Activated naive CD4-positive, alpha-beta T cell treated with anti-CD3 and anti-CD28 coated beads for 36 hours (primary cell): ENCODE measurements around the gene LHX6. TPM values are rescaled to one million over a fixed set of nuclear protein-coding genes. Genes with fewer than 3 reads are reported as not detected.

Source experiments
- CTCF ChIA-PET: fragments of 350-600 bp; sonication (Branson Sonifier 250); formaldehyde crosslinking; loops from one replicate; lab custom pipeline; 2021; ENCODE audit warnings: antibody characterized with exemption; lab: Charles Lee
- DNase-seq: peaks from one replicate; pipeline ENCODE4 v3.0.0-alpha.2; 2020
- H3K27ac Mint-ChIP-seq: one replicate; pipeline ENCODE4 v1.8.0; 2021; ENCODE audit warnings: mild to moderate bottlenecking, mixed read lengths
- H3K27me3 Mint-ChIP-seq: one replicate; pipeline ENCODE4 v1.8.0; 2021; ENCODE audit warnings: low read depth, mixed read lengths
- H3K36me3 Mint-ChIP-seq: one replicate; pipeline ENCODE4 v1.8.0; 2021; ENCODE audit warnings: low read depth, mixed read lengths
- H3K4me1 Mint-ChIP-seq: one replicate; pipeline ENCODE4 v1.8.0; 2021; ENCODE audit warnings: low read depth, mixed read lengths
- H3K4me3 Mint-ChIP-seq: one replicate; pipeline ENCODE4 v1.8.0; 2021; ENCODE audit warnings: mild to moderate bottlenecking, moderate library complexity, mixed read lengths
- H3K9me3 Mint-ChIP-seq: one replicate; pipeline ENCODE4 v1.8.0; 2021; ENCODE audit warnings: mixed read lengths
- intact Hi-C: fragments of 100-400 bp; cut with micrococcal nuclease; formaldehyde crosslinking; loops from one replicate; pipeline ENCODE4 v1.15.1; 2023
- total RNA-seq, 2 experiments: library from RNA; stranded (reverse); gene quantifications; one replicate each; pipeline ENCODE4 v1.2.3, GENCODE V29; 2021

LHX6 gene
- total RNA-seq, 2 experiments from 2014 or later, result 0.10 TPM; not detected in 1

- CTCF ChIA-PET, result no interaction called here
- Mint-ChIP-seq H3K4me1 (no peaks in the 10 kb centered on the region), H3K36me3 (no peaks in the 10 kb centered on the region), H3K27me3 (peaks cover 23% of the 10 kb centered on the region), H3K27ac (no peak overlapping the region), H3K9me3 (no peaks in the 10 kb centered on the region), H3K4me3 (no peak overlapping the region)
- intact Hi-C loops, result no loop called here
- no peak for DNase-seq
Measured at GRCh38 chr9:122207096-122207495, 21.7 kb downstream of the LHX6 start.

- Mint-ChIP-seq H3K4me1 (no peaks in the 10 kb centered on the region), H3K9me3 (no peaks in the 10 kb centered on the region), H3K27me3 (peaks cover 16% of the 10 kb centered on the region), H3K4me3 (no peak overlapping the region), H3K27ac (no peak overlapping the region), H3K36me3 (no peaks in the 10 kb centered on the region)
- DNase-seq, result no peak
- intact Hi-C loops, result no loop called here
- CTCF ChIA-PET, result no interaction called here
Measured at GRCh38 chr9:122206118-122207046, 22.4 kb downstream of the LHX6 start.

GRCh38 chr9:122205176-122205575, 23.6 kb downstream of the LHX6 start:
- no peak for DNase-seq
- Mint-ChIP-seq H3K36me3 (no peaks in the 10 kb centered on the region), H3K27me3 (peaks cover 6% of the 10 kb centered on the region), H3K4me1 (no peaks in the 10 kb centered on the region), H3K9me3 (no peaks in the 10 kb centered on the region), H3K4me3 (no peak overlapping the region), H3K27ac (no peak overlapping the region)
- CTCF ChIA-PET, result interaction anchor here (0.5 kb wide), 1 partner anchor 25 kb away, joined by 4 read pairs; no protein-coding TSS in a partner anchor
- intact Hi-C loops, result no loop called here

GRCh38 chr9:122204491-122204890, 24.3 kb downstream of the LHX6 start:
- no peak overlapping the region for H3K27ac Mint-ChIP-seq
- H3K36me3 Mint-ChIP-seq, result no peaks in the 10 kb centered on the region
- no peak for DNase-seq
- H3K27me3 Mint-ChIP-seq, result peaks cover 3% of the 10 kb centered on the region
- CTCF ChIA-PET, result interaction anchor here (0.5 kb wide), 1 partner anchor 25 kb away, joined by 4 read pairs; no protein-coding TSS in a partner anchor
- no peaks in the 10 kb centered on the region for H3K4me1 Mint-ChIP-seq
- no peaks in the 10 kb centered on the region for H3K9me3 Mint-ChIP-seq
- H3K4me3 Mint-ChIP-seq, result no peak overlapping the region
- intact Hi-C loops, result no loop called here

GRCh38 chr9:122204055-122204454, 24.7 kb downstream of the LHX6 start:
- Mint-ChIP-seq H3K27me3 (peaks cover 3% of the 10 kb centered on the region), H3K27ac (no peak overlapping the region), H3K36me3 (no peaks in the 10 kb centered on the region), H3K4me1 (no peaks in the 10 kb centered on the region), H3K9me3 (no peaks in the 10 kb centered on the region), H3K4me3 (no peak overlapping the region)
- intact Hi-C loops, result no loop called here
- no peak for DNase-seq
- CTCF ChIA-PET, result interaction anchor here (0.6 kb wide), 1 partner anchor 257 kb away, joined by 3 read pairs; no protein-coding TSS in a partner anchor

GRCh38 chr9:122202111-122202510, 26.6 kb downstream of the LHX6 start:
- H3K4me3 Mint-ChIP-seq, result no peak overlapping the region
- DNase-seq, result no peak
- CTCF ChIA-PET, result interaction anchor here (0.6 kb wide), 1 partner anchor 52 kb away, joined by 5 read pairs; no protein-coding TSS in a partner anchor
- H3K27ac Mint-ChIP-seq, result no peak overlapping the region
- H3K4me1 Mint-ChIP-seq, result no peaks in the 10 kb centered on the region
- no peaks in the 10 kb centered on the region for H3K36me3 Mint-ChIP-seq
- intact Hi-C loops, result no loop called here
- H3K27me3 Mint-ChIP-seq, result no peaks in the 10 kb centered on the region
- H3K9me3 Mint-ChIP-seq, result no peaks in the 10 kb centered on the region

- DNase-seq, result no peak
- intact Hi-C loops, result no loop called here
- no peak overlapping the region for H3K27ac Mint-ChIP-seq
- no peak overlapping the region for H3K4me3 Mint-ChIP-seq
- H3K4me1 Mint-ChIP-seq, result no peaks in the 10 kb centered on the region
- CTCF ChIA-PET, result interaction anchor here (0.6 kb wide), 1 partner anchor 51 kb away, joined by 5 read pairs; no protein-coding TSS in a partner anchor
- H3K36me3 Mint-ChIP-seq, result no peaks in the 10 kb centered on the region
- no peaks in the 10 kb centered on the region for H3K27me3 Mint-ChIP-seq
- H3K9me3 Mint-ChIP-seq, result no peaks in the 10 kb centered on the region
Measured at GRCh38 chr9:122201641-122202040, 27.1 kb downstream of the LHX6 start.

GRCh38 chr9:122200960-122201595, 27.7 kb downstream of the LHX6 start:
- CTCF ChIA-PET, result no interaction called here
- intact Hi-C loops, result no loop called here
- Mint-ChIP-seq H3K27ac (no peak overlapping the region), H3K9me3 (no peaks in the 10 kb centered on the region), H3K4me1 (no peaks in the 10 kb centered on the region), H3K4me3 (no peak overlapping the region), H3K27me3 (no peaks in the 10 kb centered on the region), H3K36me3 (no peaks in the 10 kb centered on the region)
- no peak for DNase-seq

GRCh38 chr9:122197882-122198281, 30.9 kb downstream of the LHX6 start:
- peaks cover 3% of the 10 kb centered on the region for H3K27me3 Mint-ChIP-seq
- CTCF ChIA-PET, result no interaction called here
- H3K9me3 Mint-ChIP-seq, result no peaks in the 10 kb centered on the region

GRCh38 chr9:122197426-122197825, 31.3 kb downstream of the LHX6 start:
- no peaks in the 10 kb centered on the region for H3K4me1 Mint-ChIP-seq
- no peak for DNase-seq
- intact Hi-C loops, result loop anchor here (10.0 kb wide), 1 partner anchor 73 kb away; no protein-coding TSS in a partner anchor
- no peak overlapping the region for H3K4me3 Mint-ChIP-seq
- H3K9me3 Mint-ChIP-seq, result no peaks in the 10 kb centered on the region
- H3K27me3 Mint-ChIP-seq, result peaks cover 3% of the 10 kb centered on the region
- H3K36me3 Mint-ChIP-seq, result no peaks in the 10 kb centered on the region
- CTCF ChIA-PET, result no interaction called here
- H3K27ac Mint-ChIP-seq, result no peak overlapping the region

More at GRCh38 chr9:122197882-122198281, 30.9 kb downstream of the LHX6 start:
- Mint-ChIP-seq H3K4me3 (no peak overlapping the region), H3K36me3 (no peaks in the 10 kb centered on the region), H3K27ac (no peak overlapping the region), H3K4me1 (no peaks in the 10 kb centered on the region)
- intact Hi-C loops, result loop anchor here (10.0 kb wide), 1 partner anchor 73 kb away; no protein-coding TSS in a partner anchor
- no peak for DNase-seq

- Mint-ChIP-seq H3K4me1 (no peaks in the 10 kb centered on the region), H3K4me3 (no peak overlapping the region), H3K27ac (no peak overlapping the region), H3K9me3 (no peaks in the 10 kb centered on the region), H3K27me3 (peaks cover 3% of the 10 kb centered on the region), H3K36me3 (no peaks in the 10 kb centered on the region)
- DNase-seq, result no peak
- CTCF ChIA-PET, result no interaction called here
- intact Hi-C loops, result loop anchor here (10.0 kb wide), 1 partner anchor 71 kb away; no protein-coding TSS in a partner anchor
Measured at GRCh38 chr9:122195875-122196274, 32.9 kb downstream of the LHX6 start.

- CTCF ChIA-PET, result no interaction called here
- Mint-ChIP-seq H3K9me3 (no peaks in the 10 kb centered on the region), H3K36me3 (no peaks in the 10 kb centered on the region), H3K4me1 (no peaks in the 10 kb centered on the region), H3K4me3 (no peak overlapping the region), H3K27ac (no peak overlapping the region), H3K27me3 (peaks cover 3% of the 10 kb centered on the region)
- intact Hi-C loops, result loop anchor here (10.0 kb wide), 1 partner anchor 69 kb away; no protein-coding TSS in a partner anchor
- DNase-seq, result no peak
Measured at GRCh38 chr9:122193651-122194050, 35.1 kb downstream of the LHX6 start.
